Measurements from ENCODE around the gene GIPC1. TPM values are rescaled to one million over a fixed set of nuclear protein-coding genes. Genes with fewer than 3 reads are reported as not detected.

The GIPC1 gene
- total RNA-seq, 1 donor from 2014 or later: 45.5 TPM

DNA sequence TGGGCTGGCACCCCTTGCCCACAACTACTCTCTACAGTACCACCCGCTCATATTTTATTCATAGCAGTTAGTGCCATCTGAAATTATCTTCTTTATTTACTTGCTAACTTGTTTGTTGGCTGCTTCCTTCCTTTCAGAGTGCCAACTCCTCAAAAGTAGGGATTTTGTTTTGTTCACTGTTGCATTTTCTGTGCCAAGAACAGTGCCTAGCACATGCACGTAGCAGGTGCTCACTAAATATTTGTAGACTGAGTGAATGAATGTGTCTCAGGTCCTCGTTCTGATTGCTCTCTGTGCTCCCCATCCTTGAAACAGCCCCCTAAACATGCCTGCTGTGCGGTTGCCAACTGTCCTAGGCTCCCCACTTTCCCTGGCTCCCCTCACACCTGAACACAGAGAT, 1.5 kb downstream of the GIPC1 start:
- H3K4me1 ChIP-seq: peaks cover 30% of the 10 kb centered on the region
- intact Hi-C loops (cut with micrococcal nuclease): no loop called here
- H3K4me3 ChIP-seq: peak overlapping the region; percentile 96
- TF ChIP-seq, protein P1, sequence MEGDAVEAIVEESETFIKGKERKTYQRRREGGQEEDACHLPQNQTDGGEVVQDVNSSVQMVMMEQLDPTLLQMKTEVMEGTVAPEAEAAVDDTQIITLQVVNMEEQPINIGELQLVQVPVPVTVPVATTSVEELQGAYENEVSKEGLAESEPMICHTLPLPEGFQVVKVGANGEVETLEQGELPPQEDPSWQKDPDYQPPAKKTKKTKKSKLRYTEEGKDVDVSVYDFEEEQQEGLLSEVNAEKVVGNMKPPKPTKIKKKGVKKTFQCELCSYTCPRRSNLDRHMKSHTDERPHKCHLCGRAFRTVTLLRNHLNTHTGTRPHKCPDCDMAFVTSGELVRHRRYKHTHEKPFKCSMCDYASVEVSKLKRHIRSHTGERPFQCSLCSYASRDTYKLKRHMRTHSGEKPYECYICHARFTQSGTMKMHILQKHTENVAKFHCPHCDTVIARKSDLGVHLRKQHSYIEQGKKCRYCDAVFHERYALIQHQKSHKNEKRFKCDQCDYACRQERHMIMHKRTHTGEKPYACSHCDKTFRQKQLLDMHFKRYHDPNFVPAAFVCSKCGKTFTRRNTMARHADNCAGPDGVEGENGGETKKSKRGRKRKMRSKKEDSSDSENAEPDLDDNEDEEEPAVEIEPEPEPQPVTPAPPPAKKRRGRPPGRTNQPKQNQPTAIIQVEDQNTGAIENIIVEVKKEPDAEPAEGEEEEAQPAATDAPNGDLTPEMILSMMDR (IDR thresholded peaks at IDR 0.05; ENCODE audit: borderline replicate concordance): no peak
- H3K27ac ChIP-seq (replicated peaks): no peak overlapping the region
- no peaks in the 10 kb centered on the region for H3K9me3 ChIP-seq (replicated peaks)
- H3K27me3 ChIP-seq (ENCODE audit: low read depth): no peaks in the 10 kb centered on the region
- peaks cover 25% of the 10 kb centered on the region for H3K36me3 ChIP-seq
- DNase-seq: no peak

GRCh38 chr19:14492756-14493337, 3.1 kb downstream of the GIPC1 start:
- intact Hi-C loops (cut with micrococcal nuclease): no loop called here
- DNase-seq: no peak
- Histone ChIP-seq H3K27ac (replicated peaks) (no peak overlapping the region), H3K4me1 (peaks cover 29% of the 10 kb centered on the region), H3K4me3 (no peak overlapping the region), H3K36me3 (peaks cover 41% of the 10 kb centered on the region), H3K9me3 (replicated peaks) (no peaks in the 10 kb centered on the region), H3K27me3 (ENCODE audit: low read depth) (no peaks in the 10 kb centered on the region)
- TF ChIP-seq, protein P1 (IDR thresholded peaks at IDR 0.05; ENCODE audit: borderline replicate concordance): no peak

- H3K27ac ChIP-seq (replicated peaks): no peak overlapping the region
- intact Hi-C loops (cut with micrococcal nuclease): no loop called here
- TF ChIP-seq, protein P1 (IDR thresholded peaks at IDR 0.05; ENCODE audit: borderline replicate concordance): no peak
- peaks cover 72% of the 10 kb centered on the region for H3K36me3 ChIP-seq
- H3K27me3 ChIP-seq (ENCODE audit: low read depth): no peaks in the 10 kb centered on the region
- H3K4me3 ChIP-seq: no peak overlapping the region
- H3K4me1 ChIP-seq: peaks cover 6% of the 10 kb centered on the region
- no peak for DNase-seq
- H3K9me3 ChIP-seq (replicated peaks): no peaks in the 10 kb centered on the region
Observed at GRCh38 chr19:14487370-14488125, 8.4 kb downstream of the GIPC1 start.

GRCh38 chr19:14482172-14482941, 13.6 kb downstream of the GIPC1 start:
- Histone ChIP-seq H3K4me1 (peaks cover 15% of the 10 kb centered on the region), H3K27ac (replicated peaks) (no peak overlapping the region), H3K4me3 (no peak overlapping the region), H3K9me3 (replicated peaks) (no peaks in the 10 kb centered on the region), H3K36me3 (peaks cover 72% of the 10 kb centered on the region), H3K27me3 (ENCODE audit: low read depth) (peaks cover 5% of the 10 kb centered on the region)
- intact Hi-C loops (cut with micrococcal nuclease): no loop called here
- TF ChIP-seq, protein P1 (IDR thresholded peaks at IDR 0.05; ENCODE audit: borderline replicate concordance): no peak
- DNase-seq: no peak

- Histone ChIP-seq H3K27me3 (ENCODE audit: low read depth) (peaks cover 10% of the 10 kb centered on the region), H3K27ac (replicated peaks) (no peak overlapping the region), H3K4me1 (peaks cover 17% of the 10 kb centered on the region), H3K9me3 (replicated peaks) (no peaks in the 10 kb centered on the region), H3K4me3 (no peak overlapping the region), H3K36me3 (peaks cover 67% of the 10 kb centered on the region)
- no peak for DNase-seq
- TF ChIP-seq, protein P1 (IDR thresholded peaks at IDR 0.05; ENCODE audit: borderline replicate concordance): no peak
- intact Hi-C loops (cut with micrococcal nuclease): no loop called here
Observed at GRCh38 chr19:14480700-14481079, 15.2 kb downstream of the GIPC1 start.

Measured in left ventricle myocardium inferior (tissue), 1 donor.